Measurements from ENCODE around the gene CAMKMT.

CAMKMT gene

GRCh38 chr2:44663471-44664073, 301.8 kb downstream of the CAMKMT start:
- TF ChIP-seq ZFX (IDR thresholded peaks at IDR 0.05) (no peak), CTCF (conservative IDR thresholded peaks at IDR 0.05) (no peak)
- H3K27ac ChIP-seq = no peak overlapping the region

- H3K27ac ChIP-seq = no peak overlapping the region
- TF ChIP-seq CTCF (conservative IDR thresholded peaks at IDR 0.05) (peak; percentile 18), ZFX (IDR thresholded peaks at IDR 0.05) (no peak)
Observed at GRCh38 chr2:44668336-44668735, 306.6 kb downstream of the CAMKMT start.

GRCh38 chr2:44671276-44671675, 309.5 kb downstream of the CAMKMT start:
- H3K27ac ChIP-seq = no peak overlapping the region
- no peak for TF ChIP-seq CTCF (conservative IDR thresholded peaks at IDR 0.05)
- no peak for TF ChIP-seq ZFX (IDR thresholded peaks at IDR 0.05)

- no peak overlapping the region for H3K27ac ChIP-seq
- TF ChIP-seq ZFX (IDR thresholded peaks at IDR 0.05) = no peak
- TF ChIP-seq CTCF (conservative IDR thresholded peaks at IDR 0.05) = no peak
Observed at GRCh38 chr2:44671916-44672315, 310.2 kb downstream of the CAMKMT start.

GRCh38 chr2:44672431-44672830, 310.7 kb downstream of the CAMKMT start:
- H3K27ac ChIP-seq = no peak overlapping the region
- TF ChIP-seq CTCF (conservative IDR thresholded peaks at IDR 0.05) (no peak), ZFX (IDR thresholded peaks at IDR 0.05) (no peak)

GRCh38 chr2:44674473-44675284, 312.9 kb downstream of the CAMKMT start:
- no peak overlapping the region for H3K27ac ChIP-seq
- TF ChIP-seq ZFX (IDR thresholded peaks at IDR 0.05) = no peak
- no peak for TF ChIP-seq CTCF (conservative IDR thresholded peaks at IDR 0.05)

GRCh38 chr2:44676379-44676778, 314.6 kb downstream of the CAMKMT start:
- no peak overlapping the region for H3K27ac ChIP-seq

More at GRCh38 chr2:44676379-44676778, 314.6 kb downstream of the CAMKMT start:
- TF ChIP-seq CTCF (conservative IDR thresholded peaks at IDR 0.05) (no peak), ZFX (IDR thresholded peaks at IDR 0.05) (no peak)
